Measurements from ENCODE around the gene OSBPL8.

GRCh38 chr12:76531056-76531455, 28.5 kb downstream of the OSBPL8 start:
- TF ChIP-seq EZH2 (IDR thresholded peaks at IDR 0.05; ENCODE audit: insufficient read depth, poor library complexity, severe bottlenecking): no peak
- TF ChIP-seq EZH2phosphoT487 (IDR thresholded peaks at IDR 0.05; ENCODE audit: insufficient read depth, low read depth): no peak
